ENCODE measurements around the gene TRIO.

TRIO gene

GRCh38 chr5:14447958-14448911, 305.1 kb downstream of the TRIO start:
- H3K79me1 ChIP-seq (ENCODE audit: low read depth, low read length) = no peaks in the 10 kb centered on the region
- H4K91ac ChIP-seq (ENCODE audit: low read depth, low read length, poor library complexity) = no peak overlapping the region
- no peak overlapping the region for H3K4me2 ChIP-seq (ENCODE audit: insufficient read depth, low read length, poor library complexity, severe bottlenecking)
- H3K9ac ChIP-seq (ENCODE audit: low read depth, low read length, poor library complexity) = no peak overlapping the region
- no peak overlapping the region for H3K4ac ChIP-seq (ENCODE audit: low read length)
- H2AK5ac ChIP-seq (ENCODE audit: low read depth, low read length) = no peak overlapping the region
- no peak overlapping the region for H2BK120ac ChIP-seq (ENCODE audit: low read depth, low read length)
- H3K27ac ChIP-seq (replicated peaks; ENCODE audit: low read length) = no peak overlapping the region
- no peak overlapping the region for H2BK15ac ChIP-seq (ENCODE audit: low read length)
- no peak overlapping the region for H3K14ac ChIP-seq (ENCODE audit: low read length)
- no peak overlapping the region for H2AFZ ChIP-seq (ENCODE audit: low read length)
- WGBS, 2 donors (ENCODE audit: extremely low coverage in 2 of 2, insufficient read length in 2 of 2, insufficient replicate concordance in 1 of 2) = no CpG with 5 or more reads among the region's 17 CpGs
- H3K18ac ChIP-seq (ENCODE audit: low read length) = peak overlapping the region; percentile 15
- H2BK12ac ChIP-seq (ENCODE audit: low read length) = no peak overlapping the region
- H3K36me3 ChIP-seq (replicated peaks in 1 of 2; ENCODE audit: control insufficient read depth in 2 of 2, insufficient read depth in 2 of 2, low read length in 2 of 2) = peaks cover 0 to 25% of the 10 kb centered on the region in 2 donors
- H3K27me3 ChIP-seq (ENCODE audit: control insufficient read depth in 3 of 3, insufficient read depth in 3 of 3, low read depth in 1 of 3, low read length in 3 of 3) = no peaks in the 10 kb centered on the region
- no peak overlapping the region for H3K4me3 ChIP-seq (ENCODE audit: low read length in 2 of 2)
- no peak overlapping the region for H3K23ac ChIP-seq (ENCODE audit: low read depth, low read length, poor library complexity)
- H4K8ac ChIP-seq (ENCODE audit: low read depth, low read length) = no peak overlapping the region
- H3K4me1 ChIP-seq (ENCODE audit: control insufficient read depth in 2 of 2, insufficient read depth in 1 of 2, low read depth in 1 of 2, low read length in 2 of 2) = peaks cover 23 to 52% of the 10 kb centered on the region in 2 donors
- DNase-seq (ENCODE audit: low spot score) = no peak
- peaks cover 0 to 7% of the 10 kb centered on the region in 2 donors for H3K9me3 ChIP-seq (replicated peaks in 1 of 2; ENCODE audit: control insufficient read depth in 2 of 2, insufficient read depth in 1 of 2, low read depth in 1 of 2, low read length in 2 of 2)
- H2BK5ac ChIP-seq (ENCODE audit: low read length) = no peak overlapping the region

GRCh38 chr5:14449052-14449661, 306.0 kb downstream of the TRIO start:
- Histone ChIP-seq H3K79me1 (ENCODE audit: low read depth, low read length) (no peaks in the 10 kb centered on the region), H4K8ac (ENCODE audit: low read depth, low read length) (no peak overlapping the region), H3K4me2 (ENCODE audit: insufficient read depth, low read length, poor library complexity, severe bottlenecking) (no peak overlapping the region), H2BK120ac (ENCODE audit: low read depth, low read length) (no peak overlapping the region), H3K27ac (replicated peaks; ENCODE audit: low read length) (no peak overlapping the region), H3K4ac (ENCODE audit: low read length) (no peak overlapping the region), H4K91ac (ENCODE audit: low read depth, low read length, poor library complexity) (no peak overlapping the region), H2AK5ac (ENCODE audit: low read depth, low read length) (no peak overlapping the region), H3K4me3 (ENCODE audit: low read length in 2 of 2) (no peak overlapping the region), H3K23ac (ENCODE audit: low read depth, low read length, poor library complexity) (no peak overlapping the region), H3K9ac (ENCODE audit: low read depth, low read length, poor library complexity) (no peak overlapping the region), H3K27me3 (ENCODE audit: control insufficient read depth in 3 of 3, insufficient read depth in 3 of 3, low read depth in 1 of 3, low read length in 3 of 3) (no peaks in the 10 kb centered on the region), H3K36me3 (replicated peaks in 1 of 2; ENCODE audit: control insufficient read depth in 2 of 2, insufficient read depth in 2 of 2, low read length in 2 of 2) (peaks cover 0 to 27% of the 10 kb centered on the region in 2 donors), H2BK12ac (ENCODE audit: low read length) (no peak overlapping the region), H2BK15ac (ENCODE audit: low read length) (no peak overlapping the region), H3K18ac (ENCODE audit: low read length) (no peak overlapping the region), H3K9me3 (replicated peaks in 1 of 2; ENCODE audit: control insufficient read depth in 2 of 2, insufficient read depth in 1 of 2, low read depth in 1 of 2, low read length in 2 of 2) (peaks cover 0 to 8% of the 10 kb centered on the region in 2 donors), H3K4me1 (ENCODE audit: control insufficient read depth in 2 of 2, insufficient read depth in 1 of 2, low read depth in 1 of 2, low read length in 2 of 2) (peaks cover 23 to 46% of the 10 kb centered on the region in 2 donors), H2AFZ (ENCODE audit: low read length) (no peak overlapping the region), H2BK5ac (ENCODE audit: low read length) (no peak overlapping the region), H3K14ac (ENCODE audit: low read length) (no peak overlapping the region)
- no peak for DNase-seq (ENCODE audit: low spot score)
- no CpG with 5 or more reads among the region's 16 CpGs for WGBS, 2 donors (ENCODE audit: extremely low coverage in 2 of 2, insufficient read length in 2 of 2, insufficient replicate concordance in 1 of 2)

GRCh38 chr5:14450018-14450524, 306.9 kb downstream of the TRIO start:
- no CpG with 5 or more reads among the region's 11 CpGs for WGBS, 2 donors (ENCODE audit: extremely low coverage in 2 of 2, insufficient read length in 2 of 2, insufficient replicate concordance in 1 of 2)
- no peak overlapping the region for H2BK12ac ChIP-seq (ENCODE audit: low read length)
- peaks cover 23 to 42% of the 10 kb centered on the region in 2 donors for H3K4me1 ChIP-seq (ENCODE audit: control insufficient read depth in 2 of 2, insufficient read depth in 1 of 2, low read depth in 1 of 2, low read length in 2 of 2)
- no peak overlapping the region for H3K9ac ChIP-seq (ENCODE audit: low read depth, low read length, poor library complexity)
- no peak overlapping the region for H3K4ac ChIP-seq (ENCODE audit: low read length)
- H2AK5ac ChIP-seq (ENCODE audit: low read depth, low read length) = no peak overlapping the region
- H2BK120ac ChIP-seq (ENCODE audit: low read depth, low read length) = no peak overlapping the region
- H4K8ac ChIP-seq (ENCODE audit: low read depth, low read length) = no peak overlapping the region
- no peaks in the 10 kb centered on the region for H3K27me3 ChIP-seq (ENCODE audit: control insufficient read depth in 3 of 3, insufficient read depth in 3 of 3, low read depth in 1 of 3, low read length in 3 of 3)
- H3K4me3 ChIP-seq (ENCODE audit: low read length in 2 of 2) = no peak overlapping the region
- H3K9me3 ChIP-seq (replicated peaks in 1 of 2; ENCODE audit: control insufficient read depth in 2 of 2, insufficient read depth in 1 of 2, low read depth in 1 of 2, low read length in 2 of 2) = peaks cover 2 to 17% of the 10 kb centered on the region in 2 donors
- H3K14ac ChIP-seq (ENCODE audit: low read length) = no peak overlapping the region
- no peak overlapping the region for H4K91ac ChIP-seq (ENCODE audit: low read depth, low read length, poor library complexity)
- H3K18ac ChIP-seq (ENCODE audit: low read length) = no peak overlapping the region
- no peak overlapping the region for H3K23ac ChIP-seq (ENCODE audit: low read depth, low read length, poor library complexity)
- H3K79me1 ChIP-seq (ENCODE audit: low read depth, low read length) = no peaks in the 10 kb centered on the region
- no peak overlapping the region for H3K4me2 ChIP-seq (ENCODE audit: insufficient read depth, low read length, poor library complexity, severe bottlenecking)
- peaks cover 0 to 36% of the 10 kb centered on the region in 2 donors for H3K36me3 ChIP-seq (replicated peaks in 1 of 2; ENCODE audit: control insufficient read depth in 2 of 2, insufficient read depth in 2 of 2, low read length in 2 of 2)
- DNase-seq (ENCODE audit: low spot score) = no peak
- no peak overlapping the region for H2AFZ ChIP-seq (ENCODE audit: low read length)
- H3K27ac ChIP-seq (replicated peaks; ENCODE audit: low read length) = no peak overlapping the region
- no peak overlapping the region for H2BK5ac ChIP-seq (ENCODE audit: low read length)
- no peak overlapping the region for H2BK15ac ChIP-seq (ENCODE audit: low read length)

- no peak overlapping the region for H2BK5ac ChIP-seq (ENCODE audit: low read length)
- H3K27ac ChIP-seq (replicated peaks; ENCODE audit: low read length) = no peak overlapping the region
- H2AFZ ChIP-seq (ENCODE audit: low read length) = no peak overlapping the region
- H3K79me1 ChIP-seq (ENCODE audit: low read depth, low read length) = no peaks in the 10 kb centered on the region
- no peak overlapping the region for H2BK120ac ChIP-seq (ENCODE audit: low read depth, low read length)
- no peak overlapping the region for H3K23ac ChIP-seq (ENCODE audit: low read depth, low read length, poor library complexity)
- no peak overlapping the region for H3K14ac ChIP-seq (ENCODE audit: low read length)
- H4K8ac ChIP-seq (ENCODE audit: low read depth, low read length) = no peak overlapping the region
- WGBS, 2 donors (ENCODE audit: extremely low coverage in 2 of 2, insufficient read length in 2 of 2, insufficient replicate concordance in 1 of 2) = no CpG with 5 or more reads among the region's 2 CpGs
- DNase-seq (ENCODE audit: low spot score) = no peak
- no peak overlapping the region for H2AK5ac ChIP-seq (ENCODE audit: low read depth, low read length)
- no peaks in the 10 kb centered on the region for H3K27me3 ChIP-seq (ENCODE audit: control insufficient read depth in 3 of 3, insufficient read depth in 3 of 3, low read depth in 1 of 3, low read length in 3 of 3)
- H3K18ac ChIP-seq (ENCODE audit: low read length) = no peak overlapping the region
- H3K9ac ChIP-seq (ENCODE audit: low read depth, low read length, poor library complexity) = no peak overlapping the region
- H2BK15ac ChIP-seq (ENCODE audit: low read length) = no peak overlapping the region
- H3K36me3 ChIP-seq (replicated peaks in 1 of 2; ENCODE audit: control insufficient read depth in 2 of 2, insufficient read depth in 2 of 2, low read length in 2 of 2) = peaks cover 0 to 36% of the 10 kb centered on the region in 2 donors
- peaks cover 20 to 36% of the 10 kb centered on the region in 2 donors for H3K4me1 ChIP-seq (ENCODE audit: control insufficient read depth in 2 of 2, insufficient read depth in 1 of 2, low read depth in 1 of 2, low read length in 2 of 2)
- H4K91ac ChIP-seq (ENCODE audit: low read depth, low read length, poor library complexity) = no peak overlapping the region
- no peak overlapping the region for H3K4ac ChIP-seq (ENCODE audit: low read length)
- no peak overlapping the region for H2BK12ac ChIP-seq (ENCODE audit: low read length)
- H3K4me2 ChIP-seq (ENCODE audit: insufficient read depth, low read length, poor library complexity, severe bottlenecking) = no peak overlapping the region
- no peak overlapping the region for H3K4me3 ChIP-seq (ENCODE audit: low read length in 2 of 2)
- peaks cover 2 to 17% of the 10 kb centered on the region in 2 donors for H3K9me3 ChIP-seq (replicated peaks in 1 of 2; ENCODE audit: control insufficient read depth in 2 of 2, insufficient read depth in 1 of 2, low read depth in 1 of 2, low read length in 2 of 2)
Observed at GRCh38 chr5:14450742-14451141, 307.6 kb downstream of the TRIO start.

Measured in neuronal stem cell (in vitro differentiated cells).